Effector memory CD4-positive, alpha-beta T cell (primary cell): ENCODE data around the gene YTHDF2.
"Not testable (repeated sequence)": the region's sequence is repeated elsewhere in the genome, so short reads cannot be mapped to it uniquely, and the experiment has no call there.

ENCODE experiments used
- DNase-seq, 3 donors: peaks; one replicate each; pipeline ENCODE4 v3.0.0-alpha.2; 2020
- H3K27ac ChIP-seq: 2 replicates; pipeline ENCODE4 v1.7.0; 2013; ENCODE audit warnings: mild to moderate bottlenecking, low read length, moderate library complexity; ENCODE audit not compliant: insufficient read depth, poor library complexity, severe bottlenecking
- H3K27me3 ChIP-seq: replicated peaks from 2 replicates; pipeline ENCODE4 v1.7.0; 2013; ENCODE audit warnings: mild to moderate bottlenecking, low read length; ENCODE audit not compliant: insufficient read depth, control insufficient read depth, poor library complexity, severe bottlenecking
- H3K36me3 ChIP-seq: 2 replicates; pipeline ENCODE4 v1.7.0; 2013; ENCODE audit warnings: mild to moderate bottlenecking, low read length, moderate library complexity; ENCODE audit not compliant: control insufficient read depth, insufficient read depth
- H3K4me1 ChIP-seq: 2 replicates; pipeline ENCODE4 v1.7.0; 2013; ENCODE audit warnings: low read length, mild to moderate bottlenecking; ENCODE audit not compliant: control insufficient read depth, insufficient read depth, poor library complexity, severe bottlenecking
- H3K4me3 ChIP-seq: 2 replicates; pipeline ENCODE4 v1.7.0; 2013; ENCODE audit warnings: low read length, low read depth, mild to moderate bottlenecking; ENCODE audit not compliant: insufficient read depth, poor library complexity, severe bottlenecking
- H3K9me3 ChIP-seq: 2 replicates; pipeline ENCODE4 v1.7.0; 2013; ENCODE audit warnings: mild to moderate bottlenecking, low read length, moderate library complexity; ENCODE audit not compliant: control insufficient read depth
- total RNA-seq, 3 donors: gene quantifications; one replicate each; lab custom pipeline; 2026; lab: John Stamatoyannopoulos, UW

Gene YTHDF2
- total RNA-seq, result 93.1 to 127 (median 122) reads per million in 3 donors

DNA sequence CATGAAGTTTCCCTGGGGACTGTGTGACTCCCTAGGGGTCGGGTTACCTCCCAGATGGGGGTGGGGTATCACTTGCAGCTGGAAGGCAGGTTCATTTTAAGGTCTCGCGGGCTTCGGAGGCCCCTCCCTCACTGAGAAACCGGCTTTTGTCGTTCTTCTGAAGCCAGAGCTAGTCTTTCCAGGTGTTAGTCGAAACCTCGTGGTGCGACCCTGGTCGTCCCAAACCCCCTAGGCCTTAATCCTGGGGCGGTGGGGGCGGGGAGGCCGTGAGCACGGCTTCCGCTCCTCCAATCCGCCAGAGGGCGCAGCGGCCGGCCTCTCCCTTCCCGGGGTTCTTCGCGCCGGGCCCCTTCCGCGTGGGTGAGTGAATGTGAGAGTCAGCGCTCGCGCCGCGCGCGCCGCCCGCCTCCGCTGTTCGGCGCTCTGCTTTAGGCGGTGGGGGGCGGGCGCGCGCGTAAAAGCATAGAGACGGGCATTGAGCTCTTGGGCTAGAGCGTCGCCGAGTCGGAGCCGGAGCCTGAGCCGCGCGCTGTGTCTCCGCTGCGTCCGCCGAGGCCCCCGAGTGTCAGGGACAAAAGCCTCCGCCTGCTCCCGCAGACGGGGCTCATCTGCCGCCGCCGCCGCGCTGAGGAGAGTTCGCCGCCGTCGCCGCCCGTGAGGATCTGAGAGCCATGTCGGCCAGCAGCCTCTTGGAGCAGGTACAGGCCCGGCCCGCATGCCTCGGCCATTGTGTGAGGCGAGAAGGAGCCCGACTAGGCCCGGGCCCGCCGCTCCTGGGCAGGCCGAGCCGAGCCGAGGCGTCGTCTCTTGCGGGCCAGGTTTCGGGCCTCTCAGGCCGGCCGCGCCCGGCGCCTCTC, at the start of gene YTHDF2:
TSS of gene YTHDF2 (plus strand) at position 491 of the 857 bp plus-strand sequence. CDS start at position 672, 181 bp downstream.
- H3K27ac ChIP-seq, result peak within 1 kb of the TSS; percentile 90
- H3K9me3 ChIP-seq, result no peaks in the 10 kb centered on the region
- H3K4me1 ChIP-seq, result peaks cover 29% of the 10 kb centered on the region
- H3K4me3 ChIP-seq, result peak within 1 kb of the TSS; percentile 75
- peak; percentile 93 to 95 (median 95) for DNase-seq
- peaks cover 18% of the 10 kb centered on the region for H3K36me3 ChIP-seq
- no peaks in the 10 kb centered on the region for H3K27me3 ChIP-seq

DNA sequence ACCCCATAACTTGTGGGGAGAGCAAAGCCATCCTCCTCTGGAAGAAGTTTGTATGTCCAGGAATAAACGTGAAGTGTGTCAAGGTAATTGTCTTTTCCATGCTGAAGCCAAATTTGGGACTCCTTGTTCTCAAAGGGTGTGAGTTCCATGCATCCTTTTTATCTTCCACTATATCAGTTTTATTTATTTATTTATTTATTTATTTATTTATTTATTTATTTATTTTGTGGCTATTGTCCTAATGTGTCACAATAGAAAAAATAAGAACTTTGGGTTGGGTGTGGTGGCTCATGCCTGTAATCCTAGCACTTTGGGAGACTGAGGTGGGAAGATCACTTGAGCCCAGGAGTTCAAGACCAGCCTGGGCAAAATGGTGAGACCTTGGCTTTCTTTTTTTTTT, 45.1 kb upstream of the YTHDF2 start:
- H3K9me3 ChIP-seq, H3K4me3 ChIP-seq, DNase-seq, H3K27me3 ChIP-seq, H3K27ac ChIP-seq, H3K4me1 ChIP-seq: not testable (repeated sequence)
- peaks cover 17% of the 10 kb centered on the region for H3K36me3 ChIP-seq

DNA sequence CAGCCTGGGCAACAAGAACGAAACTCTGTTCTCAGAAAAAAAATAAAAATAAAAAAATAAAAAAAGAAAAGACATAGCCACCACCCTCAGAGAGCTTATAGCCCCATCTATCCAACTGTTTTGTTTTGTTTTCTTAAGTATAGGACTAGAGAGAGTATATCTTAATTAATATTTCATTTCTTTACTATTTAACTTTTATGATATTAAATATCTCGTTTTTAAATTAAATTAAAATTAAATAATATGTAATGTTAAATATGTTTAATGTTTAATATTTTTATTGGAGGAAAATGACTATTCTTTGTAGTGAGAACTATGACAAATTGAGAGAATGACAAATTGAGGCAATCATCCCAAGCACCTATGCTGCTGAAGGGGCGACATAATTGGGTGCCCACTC, 33.1 kb upstream of the YTHDF2 start:
- Histone ChIP-seq H3K27me3 (no peaks in the 10 kb centered on the region), H3K9me3 (no peaks in the 10 kb centered on the region), H3K4me3 (no peak overlapping the region), H3K27ac (no peak overlapping the region), H3K4me1 (no peaks in the 10 kb centered on the region), H3K36me3 (peaks cover 33% of the 10 kb centered on the region)
- no peak for DNase-seq

DNA sequence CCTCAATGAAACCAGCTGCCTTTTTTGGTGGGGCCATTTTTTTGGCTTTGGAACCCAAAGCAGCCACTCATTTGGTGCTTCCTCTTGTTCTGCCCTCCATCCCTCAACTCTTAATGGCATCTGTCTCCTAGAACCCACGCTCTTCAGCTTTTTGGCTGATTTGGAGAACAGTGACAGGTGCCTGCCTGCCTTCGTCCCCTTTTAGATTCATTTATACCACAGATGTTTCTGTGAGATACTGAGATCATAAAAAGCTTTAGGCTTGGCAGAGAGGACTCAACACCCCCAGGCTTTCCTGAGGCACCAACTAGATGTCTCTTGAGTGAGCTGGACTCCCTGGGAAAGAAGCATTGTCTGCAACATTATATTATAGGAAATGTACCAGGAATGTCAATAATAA, 20.4 kb upstream of the YTHDF2 start:
- Histone ChIP-seq H3K27ac (no peak overlapping the region), H3K36me3 (peaks cover 33% of the 10 kb centered on the region), H3K4me3 (no peak overlapping the region), H3K9me3 (no peaks in the 10 kb centered on the region), H3K4me1 (no peaks in the 10 kb centered on the region), H3K27me3 (no peaks in the 10 kb centered on the region)
- DNase-seq, result no peak

DNA sequence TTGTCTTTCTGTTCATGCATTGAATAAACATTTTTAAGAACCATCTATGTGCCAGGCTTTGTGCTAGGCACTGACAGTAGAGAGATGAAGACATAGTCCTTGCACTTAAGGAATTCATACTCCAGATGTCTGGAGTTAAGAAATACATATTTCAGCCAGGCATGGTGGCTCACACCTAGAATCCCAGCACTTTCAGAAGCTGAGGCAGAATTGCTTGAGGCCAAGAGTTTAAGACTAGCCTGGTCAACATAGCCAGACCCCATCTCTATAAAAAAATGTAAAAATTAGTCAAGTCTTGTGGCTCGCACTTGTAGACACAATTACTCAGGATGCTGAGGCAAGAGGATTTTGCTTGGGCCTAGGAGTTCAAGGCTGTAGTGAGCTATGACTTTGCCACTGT, 18.6 kb upstream of the YTHDF2 start:
- Histone ChIP-seq H3K36me3 (peaks cover 20% of the 10 kb centered on the region), H3K27me3 (no peaks in the 10 kb centered on the region), H3K4me3 (no peak overlapping the region), H3K27ac (no peak overlapping the region), H3K9me3 (no peaks in the 10 kb centered on the region), H3K4me1 (no peaks in the 10 kb centered on the region)
- DNase-seq, result no peak

DNA sequence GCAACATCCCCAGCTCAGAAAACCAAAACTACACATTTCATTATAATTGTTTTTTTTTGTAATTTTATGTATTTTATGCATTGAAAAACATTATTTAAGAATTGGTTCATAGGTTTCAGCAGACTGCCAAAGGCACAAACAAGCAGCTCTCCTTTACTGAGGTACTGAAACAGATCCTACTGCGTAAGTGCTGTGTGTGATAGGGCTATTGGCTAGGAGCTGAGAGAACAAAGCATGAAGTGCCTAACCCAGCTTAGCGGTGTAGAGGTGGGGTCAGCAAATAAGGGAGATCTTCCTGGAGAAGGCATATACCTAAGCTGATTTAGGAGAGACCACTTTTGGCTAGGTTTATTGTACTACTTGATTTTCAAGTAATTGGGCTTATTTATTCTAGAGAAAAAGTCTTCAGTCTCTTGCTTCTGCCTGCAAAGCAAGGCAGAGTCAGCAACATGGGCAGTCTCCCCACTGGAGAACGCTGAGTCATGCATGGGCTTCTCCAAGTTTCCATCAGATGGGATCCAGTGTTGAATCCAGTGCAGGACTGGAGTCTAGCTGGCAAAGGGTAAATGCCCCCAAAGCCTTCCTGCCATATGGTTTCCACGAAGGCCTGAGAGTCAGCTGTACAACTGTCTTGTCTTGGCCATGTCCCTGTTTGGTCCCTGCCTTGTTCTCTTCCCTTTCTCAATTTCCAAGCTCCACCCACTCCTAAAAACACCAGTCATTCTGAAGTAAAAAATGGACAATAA, 18.0 kb upstream of the YTHDF2 start:
- no peak for DNase-seq
- peaks cover 14% of the 10 kb centered on the region for H3K36me3 ChIP-seq

DNA sequence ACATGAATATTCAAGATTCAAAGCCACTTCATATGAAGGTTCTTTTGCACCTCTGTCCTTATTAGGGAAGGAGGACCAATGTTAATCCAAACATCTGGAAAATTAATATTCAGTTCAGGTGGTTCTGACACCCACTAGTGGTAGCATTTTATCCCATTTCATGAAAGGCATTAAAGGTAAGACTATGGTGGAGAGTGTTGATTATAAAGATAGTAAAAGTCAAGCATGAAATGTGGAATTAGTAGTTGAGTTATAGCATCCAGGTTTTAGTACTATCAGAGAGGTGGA, 17.5 kb upstream of the YTHDF2 start:
- Histone ChIP-seq H3K27me3 (no peaks in the 10 kb centered on the region), H3K9me3 (no peaks in the 10 kb centered on the region)

More for the DNA sequence above, 18.0 kb upstream of the YTHDF2 start:
- H3K9me3 ChIP-seq, result no peaks in the 10 kb centered on the region
- no peaks in the 10 kb centered on the region for H3K4me1 ChIP-seq
- no peaks in the 10 kb centered on the region for H3K27me3 ChIP-seq
- no peak overlapping the region for H3K4me3 ChIP-seq
- no peak overlapping the region for H3K27ac ChIP-seq

DNA sequence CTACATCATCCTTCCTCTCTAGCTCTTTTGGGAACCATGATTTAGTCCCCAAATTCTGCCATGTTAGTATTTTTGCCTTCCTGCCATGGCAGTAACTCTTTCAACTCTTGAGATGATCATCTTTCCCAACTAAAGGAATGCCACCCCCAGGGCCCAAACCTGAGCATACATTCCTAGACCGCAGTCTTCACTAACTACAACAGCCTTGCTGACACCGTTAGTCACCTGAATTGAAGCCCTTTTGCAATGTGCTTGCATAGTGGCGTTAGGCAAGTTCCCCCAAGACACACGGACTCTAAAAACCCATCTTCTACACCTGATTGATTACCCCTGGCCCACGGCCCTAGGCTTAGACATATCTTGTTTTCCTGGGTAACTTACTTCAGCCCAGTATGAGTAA, 16.4 kb upstream of the YTHDF2 start:
- Histone ChIP-seq H3K4me3 (no peak overlapping the region), H3K9me3 (no peaks in the 10 kb centered on the region), H3K4me1 (no peaks in the 10 kb centered on the region), H3K36me3 (peaks cover 4% of the 10 kb centered on the region), H3K27me3 (no peaks in the 10 kb centered on the region), H3K27ac (no peak overlapping the region)
- no peak for DNase-seq

More for the DNA sequence above, 17.5 kb upstream of the YTHDF2 start:
- Histone ChIP-seq H3K4me1 (no peaks in the 10 kb centered on the region), H3K4me3 (no peak overlapping the region), H3K27ac (no peak overlapping the region), H3K36me3 (peaks cover 9% of the 10 kb centered on the region)
- DNase-seq, result no peak

DNA sequence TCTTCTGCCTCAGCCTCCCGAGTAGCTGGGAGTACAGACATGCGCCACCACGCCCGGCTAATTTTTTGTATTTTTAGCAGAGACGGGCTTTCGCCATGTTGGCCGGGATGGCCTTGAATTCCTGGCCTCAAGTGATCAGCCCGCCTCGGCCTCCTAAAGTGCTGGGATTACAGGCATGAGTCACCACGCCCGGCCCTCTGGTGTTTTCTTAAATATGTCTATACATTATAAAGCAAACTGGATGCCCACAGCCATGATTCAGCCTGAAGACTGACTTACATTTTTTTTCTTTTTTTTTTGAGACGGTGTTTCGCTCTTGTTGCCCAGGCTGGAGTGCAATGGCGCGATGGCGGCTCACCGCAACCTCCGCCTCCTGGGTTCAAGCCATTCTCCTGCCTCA, 14.8 kb upstream of the YTHDF2 start:
- not testable (repeated sequence) for H3K27ac ChIP-seq, H3K36me3 ChIP-seq, H3K9me3 ChIP-seq, H3K4me1 ChIP-seq, H3K4me3 ChIP-seq, H3K27me3 ChIP-seq, DNase-seq

DNA sequence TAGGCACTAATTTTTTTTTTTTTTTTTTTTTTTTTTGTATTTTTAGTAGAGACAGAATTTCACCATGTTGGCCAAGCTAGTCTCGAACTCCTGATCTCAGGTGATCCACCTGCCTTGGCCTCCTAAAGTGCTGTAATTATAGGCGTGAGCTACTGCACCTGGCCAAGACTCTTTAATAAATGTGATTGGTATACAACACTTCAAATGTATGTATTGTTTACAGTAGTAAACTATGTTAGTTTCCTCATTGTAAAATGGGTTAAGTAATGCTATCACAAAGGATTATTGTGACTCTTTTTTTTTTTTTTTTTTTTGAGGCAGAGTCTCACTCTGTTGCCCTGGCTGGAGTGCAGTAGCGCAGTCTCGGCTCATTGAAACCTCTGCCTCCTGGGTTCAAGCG, 11.4 kb upstream of the YTHDF2 start:
- not testable (repeated sequence) for DNase-seq, H3K4me3 ChIP-seq, H3K36me3 ChIP-seq, H3K27ac ChIP-seq, H3K9me3 ChIP-seq, H3K4me1 ChIP-seq, H3K27me3 ChIP-seq
